Activated CD8-positive, alpha-beta memory T cell treated with anti-CD3 and anti-CD28 coated beads, Interleukin-2, amount 10 ng/mL, durations not matched to agents 7 days and 5 days (primary cell): ENCODE measurements around the gene COA6. TPM values are rescaled to one million over a fixed set of nuclear protein-coding genes. Genes with fewer than 3 reads are reported as not detected.

Experiments used
- total RNA-seq, 2 experiments: library from RNA; stranded (reverse); gene quantifications; one replicate each; pipeline ENCODE4 v1.2.3, GENCODE V29; 2021

COA6 gene
- total RNA-seq, 2 experiments from 2014 or later = 42.4 to 43.0 TPM

Other genes starting within 250 kb of the COA6 start
- 10 to 100 TPM; 40.0 to 44.9 TPM for gene TARBP1, start 105.7 kb downstream of the COA6 start, total RNA-seq
- 100 to 1,000 TPM in 1 of 2 experiments, 10 to 100 TPM in 1; 81.1 to 103 TPM for gene IRF2BP2, start 236.7 kb downstream of the COA6 start, total RNA-seq